SKM-1 treated with dmso at 0.1 percent for 144 hours (cell line): ENCODE measurements around the gene SHANK1.

Source experiments
- DNase-seq: peaks from one replicate; lab custom pipeline; 2025; ENCODE audit not compliant: unreplicated experiment; lab: John Stamatoyannopoulos, UW

Gene SHANK1

GRCh38 chr19:50729894-50730293 is 10.3 kb upstream of the SHANK1 start:
- no peak for DNase-seq

- DNase-seq: no peak
Observed at GRCh38 chr19:50728084-50728737, 8.6 kb upstream of the SHANK1 start.

GRCh38 chr19:50725911-50726230 is 6.3 kb upstream of the SHANK1 start:
- no peak for DNase-seq

GRCh38 chr19:50725218-50725910 is 5.8 kb upstream of the SHANK1 start:
- no peak for DNase-seq

GRCh38 chr19:50724522-50725217 is 5.1 kb upstream of the SHANK1 start:
- peak; percentile 84 for DNase-seq

GRCh38 chr19:50723735-50724521 is 4.3 kb upstream of the SHANK1 start:
- DNase-seq: no peak

- peak; percentile 60 for DNase-seq
Observed at GRCh38 chr19:50723069-50723468, 3.5 kb upstream of the SHANK1 start, which contains the start of gene CLEC11A. Gene CLEC11A, plus strand, starts transcription at chr19:50723364. Its CDS starts 162 bp downstream, at chr19:50723526.

GRCh38 chr19:50722201-50723013 is 2.8 kb upstream of the SHANK1 start:
- no peak for DNase-seq

- no peak for DNase-seq
Observed at GRCh38 chr19:50721441-50722137, 2.0 kb upstream of the SHANK1 start.

GRCh38 chr19:50720921-50721381 is 1.3 kb upstream of the SHANK1 start:
- peak; percentile 25 for DNase-seq

GRCh38 chr19:50720181-50720920 is 749 bp upstream of the SHANK1 start:
- no peak for DNase-seq

GRCh38 chr19:50719119-50719435 is 525 bp downstream of the SHANK1 start:
- no peak for DNase-seq

- no peak for DNase-seq
Observed at GRCh38 chr19:50718255-50719118, 1.1 kb downstream of the SHANK1 start.

GRCh38 chr19:50717891-50718254 is 1.7 kb downstream of the SHANK1 start:
- no peak for DNase-seq

GRCh38 chr19:50717026-50717723 is 2.4 kb downstream of the SHANK1 start:
- no peak for DNase-seq

GRCh38 chr19:50716178-50717025 is 3.2 kb downstream of the SHANK1 start:
- no peak for DNase-seq
